Measurements from ENCODE around the gene PDGFB.

DNA sequence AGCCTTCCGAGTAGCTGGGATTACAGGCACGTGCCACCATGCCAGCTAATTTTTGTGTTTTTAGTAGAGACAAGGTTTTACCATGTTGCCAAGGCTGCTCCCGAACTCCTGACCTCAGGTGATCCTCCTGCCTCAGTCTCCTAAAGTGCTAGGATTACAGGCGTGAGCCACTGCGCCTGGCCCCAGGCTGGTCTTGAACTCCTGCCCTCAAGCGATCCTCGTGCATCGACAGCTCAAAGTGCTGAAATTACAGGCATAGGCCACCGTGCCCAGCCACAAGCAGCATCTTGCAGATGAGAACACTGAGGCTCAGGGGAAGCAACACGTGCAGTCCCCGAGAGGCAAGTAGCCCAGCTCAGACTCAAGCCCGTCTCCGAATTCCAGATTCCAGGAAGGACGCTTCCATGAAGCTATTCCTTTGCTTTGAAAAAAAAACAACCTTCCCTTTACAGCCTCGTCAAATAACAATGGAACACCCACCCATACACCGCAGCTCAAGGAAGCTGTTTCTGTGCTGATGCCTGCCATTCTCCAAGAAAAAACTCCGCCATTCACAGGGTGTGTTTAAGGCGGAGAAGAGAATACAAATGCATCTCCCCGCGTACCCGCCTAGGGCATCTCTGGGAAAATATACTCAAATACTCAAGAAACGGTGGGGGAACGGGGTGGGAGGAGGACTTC is 34.5 kb upstream of the PDGFB start:
- TF ChIP-seq, protein P1, sequence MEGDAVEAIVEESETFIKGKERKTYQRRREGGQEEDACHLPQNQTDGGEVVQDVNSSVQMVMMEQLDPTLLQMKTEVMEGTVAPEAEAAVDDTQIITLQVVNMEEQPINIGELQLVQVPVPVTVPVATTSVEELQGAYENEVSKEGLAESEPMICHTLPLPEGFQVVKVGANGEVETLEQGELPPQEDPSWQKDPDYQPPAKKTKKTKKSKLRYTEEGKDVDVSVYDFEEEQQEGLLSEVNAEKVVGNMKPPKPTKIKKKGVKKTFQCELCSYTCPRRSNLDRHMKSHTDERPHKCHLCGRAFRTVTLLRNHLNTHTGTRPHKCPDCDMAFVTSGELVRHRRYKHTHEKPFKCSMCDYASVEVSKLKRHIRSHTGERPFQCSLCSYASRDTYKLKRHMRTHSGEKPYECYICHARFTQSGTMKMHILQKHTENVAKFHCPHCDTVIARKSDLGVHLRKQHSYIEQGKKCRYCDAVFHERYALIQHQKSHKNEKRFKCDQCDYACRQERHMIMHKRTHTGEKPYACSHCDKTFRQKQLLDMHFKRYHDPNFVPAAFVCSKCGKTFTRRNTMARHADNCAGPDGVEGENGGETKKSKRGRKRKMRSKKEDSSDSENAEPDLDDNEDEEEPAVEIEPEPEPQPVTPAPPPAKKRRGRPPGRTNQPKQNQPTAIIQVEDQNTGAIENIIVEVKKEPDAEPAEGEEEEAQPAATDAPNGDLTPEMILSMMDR (IDR thresholded peaks at IDR 0.05) = no peak
- TF ChIP-seq POLR2AphosphoS5 (IDR thresholded peaks at IDR 0.05) = no peak
- TF ChIP-seq EP300 (IDR thresholded peaks at IDR 0.05) = no peak

All from upper lobe of left lung (tissue), 4 donors.